ENCODE data around the gene OR1F1. TPM values are rescaled to one million over a fixed set of nuclear protein-coding genes. Genes with fewer than 3 reads are reported as not detected.

OR1F1 gene
- total and polyA plus RNA-seq, 2 experiments from 2014 or later, result not detected

Other genes starting within 250 kb of the OR1F1 start
- 2.6 and 3.9 TPM in 2 replicates for gene KREMEN2, start 223.9 kb upstream of the OR1F1 start, total RNA-seq
- 1.3 and 2.5 TPM in 2 replicates for gene KREMEN2, start 223.9 kb upstream of the OR1F1 start, polyA plus RNA-seq
- gene PAQR4, start 218.9 kb upstream of the OR1F1 start, total RNA-seq, result 3.1 and 9.9 TPM in 2 replicates
- gene PAQR4, start 218.9 kb upstream of the OR1F1 start, polyA plus RNA-seq, result 3.9 and 11.0 TPM in 2 replicates
- 26.2 and 28.1 TPM in 2 replicates for gene PKMYT1, start 207.8 kb upstream of the OR1F1 start, total RNA-seq
- gene PKMYT1, start 207.8 kb upstream of the OR1F1 start, polyA plus RNA-seq, result 30.6 and 36.8 TPM in 2 replicates
- gene CLDN9, start 175.3 kb upstream of the OR1F1 start, total RNA-seq, result 3.2 and 6.3 TPM in 2 replicates
- 8.4 and 8.5 TPM in 2 replicates for gene CLDN9, start 175.3 kb upstream of the OR1F1 start, polyA plus RNA-seq
- gene CLDN6, start 170.0 kb upstream of the OR1F1 start, total RNA-seq, result 148 and 210 TPM in 2 replicates
- 244 and 344 TPM in 2 replicates for gene CLDN6, start 170.0 kb upstream of the OR1F1 start, polyA plus RNA-seq
- 115 and 122 TPM in 2 replicates for gene TNFRSF12A, start 167.8 kb upstream of the OR1F1 start, total RNA-seq
- gene TNFRSF12A, start 167.8 kb upstream of the OR1F1 start, polyA plus RNA-seq, result 106 and 142 TPM in 2 replicates
- 48.3 and 50.8 TPM in 2 replicates for gene HCFC1R1, start 164.3 kb upstream of the OR1F1 start, total RNA-seq
- 109 and 140 TPM in 2 replicates for gene HCFC1R1, start 164.3 kb upstream of the OR1F1 start, polyA plus RNA-seq
- gene THOC6, start 164.2 kb upstream of the OR1F1 start, total RNA-seq, result 34.8 and 36.9 TPM in 2 replicates
- gene THOC6, start 164.2 kb upstream of the OR1F1 start, polyA plus RNA-seq, result 61.3 and 65.7 TPM in 2 replicates
- gene BICDL2, start 151.3 kb upstream of the OR1F1 start, total RNA-seq, result not detected in 2 replicates
- 0.19 TPM in 1 of 2 replicates, not detected in the other for gene BICDL2, start 151.3 kb upstream of the OR1F1 start, polyA plus RNA-seq
- 0.03 TPM in 1 of 2 replicates, not detected in the other for gene MMP25, start 141.6 kb upstream of the OR1F1 start, total RNA-seq
- gene MMP25, start 141.6 kb upstream of the OR1F1 start, polyA plus RNA-seq, result 4.3 and 5.8 TPM in 2 replicates
- 0.66 TPM in 1 of 2 replicates, not detected in the other for gene IL32, start 122.6 kb upstream of the OR1F1 start, total RNA-seq
- gene IL32, start 122.6 kb upstream of the OR1F1 start, polyA plus RNA-seq, result 0.35 TPM in 1 of 2 replicates, not detected in the other
- gene ZSCAN10, start 88.9 kb upstream of the OR1F1 start, total RNA-seq, result 0.42 and 0.78 TPM in 2 replicates
- 0.74 TPM in 1 of 2 replicates, not detected in the other for gene ZSCAN10, start 88.9 kb upstream of the OR1F1 start, polyA plus RNA-seq
- 26.7 and 37.3 TPM in 2 replicates for gene ZNF205, start 75.6 kb upstream of the OR1F1 start, total RNA-seq
- gene ZNF205, start 75.6 kb upstream of the OR1F1 start, polyA plus RNA-seq, result 13.2 and 14.4 TPM in 2 replicates
- gene ZNF213, start 53.2 kb upstream of the OR1F1 start, total RNA-seq, result 7.5 and 8.4 TPM in 2 replicates
- 10.1 and 13.6 TPM in 2 replicates for gene ZNF213, start 53.2 kb upstream of the OR1F1 start, polyA plus RNA-seq
- 12.9 and 13.8 TPM in 2 replicates for gene ZNF200, start 47.0 kb downstream of the OR1F1 start, total RNA-seq
- gene ZNF200, start 47.0 kb downstream of the OR1F1 start, polyA plus RNA-seq, result 11.0 and 11.1 TPM in 2 replicates
- gene MEFV, start 68.4 kb downstream of the OR1F1 start, total RNA-seq, result not detected in 2 replicates
- gene MEFV, start 68.4 kb downstream of the OR1F1 start, polyA plus RNA-seq, result not detected in 2 replicates
- 37.3 and 45.7 TPM in 2 replicates for gene ZNF263, start 95.3 kb downstream of the OR1F1 start, total RNA-seq
- gene ZNF263, start 95.3 kb downstream of the OR1F1 start, polyA plus RNA-seq, result 18.8 and 29.5 TPM in 2 replicates
- gene TIGD7, start 117.2 kb downstream of the OR1F1 start, total RNA-seq, result 8.4 and 10.8 TPM in 2 replicates
- 11.0 and 12.5 TPM in 2 replicates for gene TIGD7, start 117.2 kb downstream of the OR1F1 start, polyA plus RNA-seq
- gene ZNF75A, start 117.3 kb downstream of the OR1F1 start, total RNA-seq, result 25.3 and 37.9 TPM in 2 replicates
- 43.4 and 44.1 TPM in 2 replicates for gene ZNF75A, start 117.3 kb downstream of the OR1F1 start, polyA plus RNA-seq
- gene OR2C1, start 167.7 kb downstream of the OR1F1 start, total RNA-seq, result 1.1 TPM in 1 of 2 replicates, not detected in the other
- 1.0 and 1.4 TPM in 2 replicates for gene OR2C1, start 167.7 kb downstream of the OR1F1 start, polyA plus RNA-seq
- gene ZSCAN32, start 212.8 kb downstream of the OR1F1 start, total RNA-seq, result 17.1 and 19.8 TPM in 2 replicates
- gene ZSCAN32, start 212.8 kb downstream of the OR1F1 start, polyA plus RNA-seq, result 12.3 and 13.7 TPM in 2 replicates
- gene ZNF174, start 213.0 kb downstream of the OR1F1 start, total RNA-seq, result 32.0 and 33.5 TPM in 2 replicates
- gene ZNF174, start 213.0 kb downstream of the OR1F1 start, polyA plus RNA-seq, result 31.4 and 33.1 TPM in 2 replicates